ENCODE measurements around the gene HSD17B4.

DNA sequence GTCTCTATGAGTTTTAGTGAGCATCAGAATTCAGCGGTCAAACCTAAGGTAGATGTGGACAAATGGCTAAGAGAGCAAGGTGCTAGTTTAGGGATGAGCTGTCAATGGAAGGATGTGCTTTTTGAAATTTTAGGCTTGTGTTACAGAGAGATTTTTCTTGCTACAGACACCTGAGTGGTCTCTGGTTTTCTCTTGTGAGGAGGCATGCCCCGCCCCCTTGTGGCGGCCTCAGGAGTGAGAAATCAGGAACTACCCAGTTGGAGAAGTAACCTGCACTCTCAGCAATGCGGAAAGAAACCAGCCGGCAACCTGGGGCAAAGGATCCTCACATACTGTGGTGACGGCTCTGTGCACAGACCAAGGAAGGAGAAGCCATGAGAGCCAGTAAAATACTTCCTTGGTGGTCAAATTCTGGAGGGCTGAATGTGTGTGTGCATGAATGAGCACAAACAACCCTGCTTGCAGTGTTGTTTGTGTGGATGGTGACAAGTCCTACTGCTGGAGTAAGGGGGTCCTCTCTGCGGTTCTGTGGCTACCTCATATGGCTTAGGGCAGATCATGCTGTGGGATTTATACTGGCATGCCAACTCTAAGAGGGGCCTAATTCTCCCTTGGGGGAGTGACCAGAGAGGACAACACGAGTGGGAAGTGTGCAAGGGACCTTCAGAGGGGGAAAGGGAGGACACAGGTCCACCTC is 16.7 kb upstream of the HSD17B4 start:
- TF ChIP-seq, protein P1, sequence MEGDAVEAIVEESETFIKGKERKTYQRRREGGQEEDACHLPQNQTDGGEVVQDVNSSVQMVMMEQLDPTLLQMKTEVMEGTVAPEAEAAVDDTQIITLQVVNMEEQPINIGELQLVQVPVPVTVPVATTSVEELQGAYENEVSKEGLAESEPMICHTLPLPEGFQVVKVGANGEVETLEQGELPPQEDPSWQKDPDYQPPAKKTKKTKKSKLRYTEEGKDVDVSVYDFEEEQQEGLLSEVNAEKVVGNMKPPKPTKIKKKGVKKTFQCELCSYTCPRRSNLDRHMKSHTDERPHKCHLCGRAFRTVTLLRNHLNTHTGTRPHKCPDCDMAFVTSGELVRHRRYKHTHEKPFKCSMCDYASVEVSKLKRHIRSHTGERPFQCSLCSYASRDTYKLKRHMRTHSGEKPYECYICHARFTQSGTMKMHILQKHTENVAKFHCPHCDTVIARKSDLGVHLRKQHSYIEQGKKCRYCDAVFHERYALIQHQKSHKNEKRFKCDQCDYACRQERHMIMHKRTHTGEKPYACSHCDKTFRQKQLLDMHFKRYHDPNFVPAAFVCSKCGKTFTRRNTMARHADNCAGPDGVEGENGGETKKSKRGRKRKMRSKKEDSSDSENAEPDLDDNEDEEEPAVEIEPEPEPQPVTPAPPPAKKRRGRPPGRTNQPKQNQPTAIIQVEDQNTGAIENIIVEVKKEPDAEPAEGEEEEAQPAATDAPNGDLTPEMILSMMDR (conservative IDR thresholded peaks at IDR 0.05; ENCODE audit: low read depth in 2 of 2): peak; percentile 77 to 86
- TF ChIP-seq POLR2AphosphoS5 (IDR thresholded peaks at IDR 0.05; ENCODE audit: low read depth) (no peak), EZH2 (IDR thresholded peaks at IDR 0.05; ENCODE audit: low read depth, unreplicated experiment) (no peak), EZH2phosphoT487 (IDR thresholded peaks at IDR 0.05; ENCODE audit: unreplicated experiment) (no peak), JUNB (IDR thresholded peaks at IDR 0.05; ENCODE audit: unreplicated experiment) (no peak), CREB1 (CRISPR knock-in tag; IDR thresholded peaks at IDR 0.05; ENCODE audit: low read depth) (no peak), ZNF331 (CRISPR knock-in tag; IDR thresholded peaks at IDR 0.05; ENCODE audit: low read depth) (no peak)
- TF ChIP-seq, protein P2, sequence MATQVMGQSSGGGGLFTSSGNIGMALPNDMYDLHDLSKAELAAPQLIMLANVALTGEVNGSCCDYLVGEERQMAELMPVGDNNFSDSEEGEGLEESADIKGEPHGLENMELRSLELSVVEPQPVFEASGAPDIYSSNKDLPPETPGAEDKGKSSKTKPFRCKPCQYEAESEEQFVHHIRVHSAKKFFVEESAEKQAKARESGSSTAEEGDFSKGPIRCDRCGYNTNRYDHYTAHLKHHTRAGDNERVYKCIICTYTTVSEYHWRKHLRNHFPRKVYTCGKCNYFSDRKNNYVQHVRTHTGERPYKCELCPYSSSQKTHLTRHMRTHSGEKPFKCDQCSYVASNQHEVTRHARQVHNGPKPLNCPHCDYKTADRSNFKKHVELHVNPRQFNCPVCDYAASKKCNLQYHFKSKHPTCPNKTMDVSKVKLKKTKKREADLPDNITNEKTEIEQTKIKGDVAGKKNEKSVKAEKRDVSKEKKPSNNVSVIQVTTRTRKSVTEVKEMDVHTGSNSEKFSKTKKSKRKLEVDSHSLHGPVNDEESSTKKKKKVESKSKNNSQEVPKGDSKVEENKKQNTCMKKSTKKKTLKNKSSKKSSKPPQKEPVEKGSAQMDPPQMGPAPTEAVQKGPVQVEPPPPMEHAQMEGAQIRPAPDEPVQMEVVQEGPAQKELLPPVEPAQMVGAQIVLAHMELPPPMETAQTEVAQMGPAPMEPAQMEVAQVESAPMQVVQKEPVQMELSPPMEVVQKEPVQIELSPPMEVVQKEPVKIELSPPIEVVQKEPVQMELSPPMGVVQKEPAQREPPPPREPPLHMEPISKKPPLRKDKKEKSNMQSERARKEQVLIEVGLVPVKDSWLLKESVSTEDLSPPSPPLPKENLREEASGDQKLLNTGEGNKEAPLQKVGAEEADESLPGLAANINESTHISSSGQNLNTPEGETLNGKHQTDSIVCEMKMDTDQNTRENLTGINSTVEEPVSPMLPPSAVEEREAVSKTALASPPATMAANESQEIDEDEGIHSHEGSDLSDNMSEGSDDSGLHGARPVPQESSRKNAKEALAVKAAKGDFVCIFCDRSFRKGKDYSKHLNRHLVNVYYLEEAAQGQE (IDR thresholded peaks at IDR 0.05; ENCODE audit: unreplicated experiment): no peak
- TF ChIP-seq, protein P3, sequence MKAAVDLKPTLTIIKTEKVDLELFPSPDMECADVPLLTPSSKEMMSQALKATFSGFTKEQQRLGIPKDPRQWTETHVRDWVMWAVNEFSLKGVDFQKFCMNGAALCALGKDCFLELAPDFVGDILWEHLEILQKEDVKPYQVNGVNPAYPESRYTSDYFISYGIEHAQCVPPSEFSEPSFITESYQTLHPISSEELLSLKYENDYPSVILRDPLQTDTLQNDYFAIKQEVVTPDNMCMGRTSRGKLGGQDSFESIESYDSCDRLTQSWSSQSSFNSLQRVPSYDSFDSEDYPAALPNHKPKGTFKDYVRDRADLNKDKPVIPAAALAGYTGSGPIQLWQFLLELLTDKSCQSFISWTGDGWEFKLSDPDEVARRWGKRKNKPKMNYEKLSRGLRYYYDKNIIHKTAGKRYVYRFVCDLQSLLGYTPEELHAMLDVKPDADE (IDR thresholded peaks at IDR 0.05): no peak
- TF ChIP-seq, protein P4, sequence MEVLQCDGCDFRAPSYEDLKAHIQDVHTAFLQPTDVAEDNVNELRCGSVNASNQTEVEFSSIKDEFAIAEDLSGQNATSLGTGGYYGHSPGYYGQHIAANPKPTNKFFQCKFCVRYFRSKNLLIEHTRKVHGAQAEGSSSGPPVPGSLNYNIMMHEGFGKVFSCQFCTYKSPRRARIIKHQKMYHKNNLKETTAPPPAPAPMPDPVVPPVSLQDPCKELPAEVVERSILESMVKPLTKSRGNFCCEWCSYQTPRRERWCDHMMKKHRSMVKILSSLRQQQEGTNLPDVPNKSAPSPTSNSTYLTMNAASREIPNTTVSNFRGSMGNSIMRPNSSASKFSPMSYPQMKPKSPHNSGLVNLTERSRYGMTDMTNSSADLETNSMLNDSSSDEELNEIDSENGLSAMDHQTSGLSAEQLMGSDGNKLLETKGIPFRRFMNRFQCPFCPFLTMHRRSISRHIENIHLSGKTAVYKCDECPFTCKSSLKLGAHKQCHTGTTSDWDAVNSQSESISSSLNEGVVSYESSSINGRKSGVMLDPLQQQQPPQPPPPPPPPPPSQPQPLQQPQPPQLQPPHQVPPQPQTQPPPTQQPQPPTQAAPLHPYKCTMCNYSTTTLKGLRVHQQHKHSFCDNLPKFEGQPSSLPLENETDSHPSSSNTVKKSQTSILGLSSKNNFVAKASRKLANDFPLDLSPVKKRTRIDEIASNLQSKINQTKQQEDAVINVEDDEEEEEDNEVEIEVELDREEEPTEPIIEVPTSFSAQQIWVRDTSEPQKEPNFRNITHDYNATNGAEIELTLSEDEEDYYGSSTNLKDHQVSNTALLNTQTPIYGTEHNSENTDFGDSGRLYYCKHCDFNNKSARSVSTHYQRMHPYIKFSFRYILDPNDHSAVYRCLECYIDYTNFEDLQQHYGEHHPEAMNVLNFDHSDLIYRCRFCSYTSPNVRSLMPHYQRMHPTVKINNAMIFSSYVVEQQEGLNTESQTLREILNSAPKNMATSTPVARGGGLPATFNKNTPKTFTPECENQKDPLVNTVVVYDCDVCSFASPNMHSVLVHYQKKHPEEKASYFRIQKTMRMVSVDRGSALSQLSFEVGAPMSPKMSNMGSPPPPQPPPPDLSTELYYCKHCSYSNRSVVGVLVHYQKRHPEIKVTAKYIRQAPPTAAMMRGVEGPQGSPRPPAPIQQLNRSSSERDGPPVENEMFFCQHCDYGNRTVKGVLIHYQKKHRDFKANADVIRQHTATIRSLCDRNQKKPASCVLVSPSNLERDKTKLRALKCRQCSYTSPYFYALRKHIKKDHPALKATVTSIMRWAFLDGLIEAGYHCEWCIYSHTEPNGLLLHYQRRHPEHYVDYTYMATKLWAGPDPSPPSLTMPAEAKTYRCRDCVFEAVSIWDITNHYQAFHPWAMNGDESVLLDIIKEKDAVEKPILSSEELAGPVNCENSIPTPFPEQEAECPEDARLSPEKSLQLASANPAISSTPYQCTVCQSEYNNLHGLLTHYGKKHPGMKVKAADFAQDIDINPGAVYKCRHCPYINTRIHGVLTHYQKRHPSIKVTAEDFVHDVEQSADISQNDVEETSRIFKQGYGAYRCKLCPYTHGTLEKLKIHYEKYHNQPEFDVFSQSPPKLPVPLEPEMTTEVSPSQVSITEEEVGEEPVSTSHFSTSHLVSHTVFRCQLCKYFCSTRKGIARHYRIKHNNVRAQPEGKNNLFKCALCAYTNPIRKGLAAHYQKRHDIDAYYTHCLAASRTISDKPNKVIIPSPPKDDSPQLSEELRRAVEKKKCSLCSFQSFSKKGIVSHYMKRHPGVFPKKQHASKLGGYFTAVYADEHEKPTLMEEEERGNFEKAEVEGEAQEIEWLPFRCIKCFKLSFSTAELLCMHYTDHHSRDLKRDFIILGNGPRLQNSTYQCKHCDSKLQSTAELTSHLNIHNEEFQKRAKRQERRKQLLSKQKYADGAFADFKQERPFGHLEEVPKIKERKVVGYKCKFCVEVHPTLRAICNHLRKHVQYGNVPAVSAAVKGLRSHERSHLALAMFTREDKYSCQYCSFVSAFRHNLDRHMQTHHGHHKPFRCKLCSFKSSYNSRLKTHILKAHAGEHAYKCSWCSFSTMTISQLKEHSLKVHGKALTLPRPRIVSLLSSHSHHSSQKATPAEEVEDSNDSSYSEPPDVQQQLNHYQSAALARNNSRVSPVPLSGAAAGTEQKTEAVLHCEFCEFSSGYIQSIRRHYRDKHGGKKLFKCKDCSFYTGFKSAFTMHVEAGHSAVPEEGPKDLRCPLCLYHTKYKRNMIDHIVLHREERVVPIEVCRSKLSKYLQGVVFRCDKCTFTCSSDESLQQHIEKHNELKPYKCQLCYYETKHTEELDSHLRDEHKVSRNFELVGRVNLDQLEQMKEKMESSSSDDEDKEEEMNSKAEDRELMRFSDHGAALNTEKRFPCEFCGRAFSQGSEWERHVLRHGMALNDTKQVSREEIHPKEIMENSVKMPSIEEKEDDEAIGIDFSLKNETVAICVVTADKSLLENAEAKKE (CRISPR knock-in tag; IDR thresholded peaks at IDR 0.05): 0 out of 2 replicates have a peak, but pooled peaks have one; percentile 12
